Chondrocyte (in vitro differentiated cells): ENCODE results near the gene FBXO2. TPM values are rescaled to one million over a fixed set of nuclear protein-coding genes. Genes with fewer than 3 reads are reported as not detected.

ENCODE experiments used
- DNase-seq: peaks from one replicate; pipeline ENCODE4 v3.0.0; 2021; ENCODE audit warnings: mixed read lengths, low spot score
- H3K27ac Mint-ChIP-seq: one replicate; pipeline ENCODE4 v1.8.0; 2021; ENCODE audit warnings: mild to moderate bottlenecking, moderate library complexity, mixed read lengths; ENCODE audit not compliant: unreplicated experiment
- H3K27me3 Mint-ChIP-seq: 2 replicates; pipeline ENCODE4 v1.8.0; 2021; ENCODE audit warnings: low read depth, mixed read lengths
- H3K36me3 Mint-ChIP-seq: 2 replicates; pipeline ENCODE4 v1.8.0; 2021; ENCODE audit warnings: low read depth, mixed read lengths
- H3K4me1 Mint-ChIP-seq: 2 replicates; pipeline ENCODE4 v1.8.0; 2021; ENCODE audit warnings: low read depth, mild to moderate bottlenecking, mixed read lengths
- H3K4me3 Mint-ChIP-seq: one replicate; pipeline ENCODE4 v1.8.0; 2021; ENCODE audit warnings: mild to moderate bottlenecking, moderate library complexity, mixed read lengths; ENCODE audit not compliant: unreplicated experiment
- H3K9me3 Mint-ChIP-seq: 2 replicates; pipeline ENCODE4 v1.8.0; 2021; ENCODE audit warnings: low read depth, mixed read lengths
- total RNA-seq: library from RNA; stranded (reverse); gene quantifications from 3 replicates; pipeline ENCODE4 v1.2.1, GENCODE V29; 2021
- TF ChIP-seq, protein P1 (sequence below): fragments of 200-600 bp; sonication (generic); IDR thresholded peaks from 2 replicates; pipeline ENCODE4 v1.5.0; 2021; ENCODE audit warnings: antibody characterized with exemption, mild to moderate bottlenecking, moderate library complexity

The FBXO2 gene
- total RNA-seq, 1 donor from 2014 or later, result 1.6 TPM

DNA sequence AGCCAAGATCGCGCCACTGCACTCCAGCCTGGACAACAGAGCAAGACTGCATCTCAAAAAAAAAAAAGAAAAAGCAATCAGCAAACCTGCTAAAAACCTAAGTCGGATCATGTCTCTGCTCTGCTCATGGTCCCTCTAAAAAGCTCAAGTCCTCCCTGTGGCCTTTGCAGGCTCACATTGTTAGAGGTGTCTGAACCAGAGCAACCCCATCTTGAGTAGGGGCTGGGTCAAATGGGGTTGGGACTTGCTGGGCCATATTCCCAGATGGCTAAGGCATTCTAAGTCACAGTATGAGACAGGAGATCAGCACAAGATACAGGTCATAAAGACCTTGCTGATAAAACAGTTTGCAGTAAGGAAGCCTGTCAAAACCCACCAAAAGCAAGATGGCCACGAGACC lies 34.3 kb upstream of the FBXO2 start:
- no peaks in the 10 kb centered on the region for H3K36me3 Mint-ChIP-seq
- no peak overlapping the region for H3K27ac Mint-ChIP-seq
- no peak for DNase-seq
- TF ChIP-seq, protein P1, sequence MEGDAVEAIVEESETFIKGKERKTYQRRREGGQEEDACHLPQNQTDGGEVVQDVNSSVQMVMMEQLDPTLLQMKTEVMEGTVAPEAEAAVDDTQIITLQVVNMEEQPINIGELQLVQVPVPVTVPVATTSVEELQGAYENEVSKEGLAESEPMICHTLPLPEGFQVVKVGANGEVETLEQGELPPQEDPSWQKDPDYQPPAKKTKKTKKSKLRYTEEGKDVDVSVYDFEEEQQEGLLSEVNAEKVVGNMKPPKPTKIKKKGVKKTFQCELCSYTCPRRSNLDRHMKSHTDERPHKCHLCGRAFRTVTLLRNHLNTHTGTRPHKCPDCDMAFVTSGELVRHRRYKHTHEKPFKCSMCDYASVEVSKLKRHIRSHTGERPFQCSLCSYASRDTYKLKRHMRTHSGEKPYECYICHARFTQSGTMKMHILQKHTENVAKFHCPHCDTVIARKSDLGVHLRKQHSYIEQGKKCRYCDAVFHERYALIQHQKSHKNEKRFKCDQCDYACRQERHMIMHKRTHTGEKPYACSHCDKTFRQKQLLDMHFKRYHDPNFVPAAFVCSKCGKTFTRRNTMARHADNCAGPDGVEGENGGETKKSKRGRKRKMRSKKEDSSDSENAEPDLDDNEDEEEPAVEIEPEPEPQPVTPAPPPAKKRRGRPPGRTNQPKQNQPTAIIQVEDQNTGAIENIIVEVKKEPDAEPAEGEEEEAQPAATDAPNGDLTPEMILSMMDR, result no peak
- peaks cover 33% of the 10 kb centered on the region for H3K27me3 Mint-ChIP-seq
- no peaks in the 10 kb centered on the region for H3K9me3 Mint-ChIP-seq
- no peak overlapping the region for H3K4me3 Mint-ChIP-seq
- H3K4me1 Mint-ChIP-seq, result peaks cover 17% of the 10 kb centered on the region

DNA sequence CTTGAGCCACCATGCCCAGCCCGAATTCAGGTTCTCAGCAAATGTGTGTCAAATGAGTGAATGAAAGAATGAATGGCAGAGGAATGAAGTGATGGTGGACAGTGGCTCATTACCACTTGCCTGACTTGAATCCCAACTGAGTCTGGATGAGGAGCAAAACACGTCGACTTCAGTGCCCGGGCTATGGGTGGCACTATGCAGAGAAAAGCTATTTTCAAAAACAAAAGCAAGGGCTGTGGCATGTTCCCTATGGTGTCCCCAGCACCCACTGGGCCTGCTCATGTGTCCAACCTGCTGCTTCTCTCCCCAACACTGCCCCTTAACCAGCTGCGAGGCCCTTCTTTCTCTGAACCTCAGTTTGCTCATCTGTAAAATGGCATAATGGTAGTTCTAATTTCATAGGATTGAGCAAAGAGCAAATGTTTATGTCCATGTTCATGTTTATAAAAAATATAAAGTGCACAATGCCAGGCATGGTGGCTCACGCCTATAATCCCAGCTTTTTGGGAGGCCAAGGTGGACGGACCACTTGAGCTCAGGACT lies 31.1 kb upstream of the FBXO2 start:
- no peak overlapping the region for H3K4me3 Mint-ChIP-seq
- TF ChIP-seq, protein P1, result no peak
- no peak overlapping the region for H3K27ac Mint-ChIP-seq
- peaks cover 8% of the 10 kb centered on the region for H3K4me1 Mint-ChIP-seq
- no peak for DNase-seq
- H3K36me3 Mint-ChIP-seq, result no peaks in the 10 kb centered on the region
- no peaks in the 10 kb centered on the region for H3K9me3 Mint-ChIP-seq
- H3K27me3 Mint-ChIP-seq, result peaks cover 18% of the 10 kb centered on the region

DNA sequence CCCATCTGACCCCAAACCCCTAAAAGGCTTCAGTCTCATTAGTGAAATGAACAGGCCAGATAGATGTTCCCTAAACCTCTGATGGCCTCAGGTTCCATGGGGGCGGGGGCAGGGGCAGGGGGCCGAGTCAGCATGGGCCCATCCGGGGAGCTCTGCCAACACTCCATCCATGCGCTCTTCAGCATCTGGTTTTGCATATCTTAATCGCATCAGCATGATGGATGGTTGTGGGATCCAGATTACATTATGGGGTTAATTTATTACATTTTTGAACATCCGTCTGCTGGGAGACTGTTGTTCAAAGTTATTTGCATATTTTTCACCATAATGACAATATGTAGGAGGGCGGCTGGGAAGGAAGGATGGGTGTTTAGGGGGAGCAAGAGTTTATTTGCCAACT lies 29.8 kb upstream of the FBXO2 start:
- no peak overlapping the region for H3K27ac Mint-ChIP-seq

GRCh38 chr1:11682799-11683198 lies 28.6 kb upstream of the FBXO2 start:
- peaks cover 4% of the 10 kb centered on the region for H3K27me3 Mint-ChIP-seq
- H3K9me3 Mint-ChIP-seq, result no peaks in the 10 kb centered on the region
- H3K4me3 Mint-ChIP-seq, result no peak overlapping the region
- H3K4me1 Mint-ChIP-seq, result peaks cover 13% of the 10 kb centered on the region
- H3K27ac Mint-ChIP-seq, result no peak overlapping the region
- no peaks in the 10 kb centered on the region for H3K36me3 Mint-ChIP-seq
- TF ChIP-seq, protein P1, result no peak
- no peak for DNase-seq

More for the DNA sequence above, 29.8 kb upstream of the FBXO2 start:
- Mint-ChIP-seq H3K27me3 (peaks cover 10% of the 10 kb centered on the region), H3K4me3 (no peak overlapping the region), H3K36me3 (no peaks in the 10 kb centered on the region), H3K4me1 (peaks cover 13% of the 10 kb centered on the region), H3K9me3 (no peaks in the 10 kb centered on the region)
- DNase-seq, result no peak
- TF ChIP-seq, protein P1, result no peak

DNA sequence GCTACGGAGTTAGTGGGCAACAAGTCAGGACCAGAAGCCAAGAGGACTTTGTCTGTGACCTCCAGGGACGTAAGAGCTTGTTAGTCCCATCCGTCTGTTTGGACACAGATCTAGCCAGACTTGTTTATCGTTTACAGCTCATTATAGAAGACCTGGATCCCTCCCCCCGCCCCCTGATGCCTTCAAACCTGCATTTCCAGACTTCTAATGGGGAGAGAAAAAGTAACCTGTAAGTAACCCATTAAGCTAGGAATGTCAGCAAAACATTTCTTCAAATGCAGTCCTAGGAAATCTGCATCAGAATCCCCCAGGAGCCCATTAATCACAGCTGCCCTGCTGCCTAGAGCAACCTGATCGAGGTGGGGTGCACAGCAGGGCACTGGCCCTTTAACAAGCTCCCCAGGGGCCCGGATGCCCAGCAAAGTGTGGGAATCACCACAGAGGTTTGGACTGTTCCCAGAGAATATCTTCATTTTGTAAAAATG lies 28.1 kb upstream of the FBXO2 start:
- Mint-ChIP-seq H3K4me1 (peaks cover 13% of the 10 kb centered on the region), H3K9me3 (no peaks in the 10 kb centered on the region), H3K36me3 (no peaks in the 10 kb centered on the region), H3K4me3 (no peak overlapping the region), H3K27me3 (peaks cover 2% of the 10 kb centered on the region), H3K27ac (no peak overlapping the region)
- TF ChIP-seq, protein P1, result no peak
- DNase-seq, result no peak
